Measurements from ENCODE around the gene CCDC51.

DNA sequence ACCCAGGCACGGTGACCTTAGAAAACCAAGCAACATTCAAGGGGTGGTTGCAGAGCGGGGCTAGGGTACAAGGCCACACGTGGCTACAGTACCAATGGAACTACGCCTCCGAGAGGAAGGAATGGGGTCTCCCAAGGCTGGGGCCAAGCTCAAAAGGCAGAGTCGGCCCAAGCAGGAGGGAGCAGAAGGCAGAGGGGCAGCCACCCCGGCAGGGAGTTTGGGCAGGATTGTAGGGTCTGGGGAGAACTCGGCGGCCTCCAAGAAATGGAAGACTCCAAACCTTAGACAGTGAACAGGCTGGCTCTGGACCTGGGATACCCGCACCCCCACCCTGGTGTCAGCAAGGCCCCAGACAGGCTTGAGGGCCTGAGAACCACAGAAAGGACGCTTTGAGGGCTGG is 35.3 kb upstream of the CCDC51 start:
- no peak for TF ChIP-seq CTCF (IDR thresholded peaks at IDR 0.05)
- TF ChIP-seq POLR2A (IDR thresholded peaks at IDR 0.05) = no peak
- no peak for TF ChIP-seq POLR2AphosphoS5 (IDR thresholded peaks at IDR 0.05)

All from prostate gland (tissue), 2 donors.